NCI-H510A treated with DMSO at 0.1 percent for 48 hours (cell line): ENCODE results near the gene HECTD4.
"Not testable (repeated sequence)": the region's sequence is repeated elsewhere in the genome, so short reads cannot be mapped to it uniquely, and the experiment has no call there.

ENCODE experiments used
- DNase-seq: peaks from one replicate; lab custom pipeline; 2025; lab: John Stamatoyannopoulos, UW

Gene HECTD4

GRCh38 chr12:112354399-112354798 is 27.8 kb downstream of the HECTD4 start:
- no peak for DNase-seq

- DNase-seq: no peak
Measured at GRCh38 chr12:112353393-112353792, 28.8 kb downstream of the HECTD4 start.

- DNase-seq: no peak
Measured at GRCh38 chr12:112352921-112353320, 29.3 kb downstream of the HECTD4 start.

- no peak for DNase-seq
Measured at GRCh38 chr12:112350593-112351592, 31.3 kb downstream of the HECTD4 start.

GRCh38 chr12:112349431-112349830 is 32.8 kb downstream of the HECTD4 start:
- DNase-seq: no peak

- not testable (repeated sequence) for DNase-seq
Measured at GRCh38 chr12:112348926-112349325, 33.3 kb downstream of the HECTD4 start.

- DNase-seq: no peak
Measured at GRCh38 chr12:112347581-112347982, 34.6 kb downstream of the HECTD4 start.

GRCh38 chr12:112346194-112346593 is 36.0 kb downstream of the HECTD4 start:
- DNase-seq: no peak

GRCh38 chr12:112344220-112344619 is 38.0 kb downstream of the HECTD4 start:
- DNase-seq: no peak

- DNase-seq: no peak
Measured at GRCh38 chr12:112342587-112342986, 39.6 kb downstream of the HECTD4 start.

- DNase-seq: peak; percentile 88
Measured at GRCh38 chr12:112341046-112341825, 41.0 kb downstream of the HECTD4 start.

- no peak for DNase-seq
Measured at GRCh38 chr12:112340230-112340629, 42.0 kb downstream of the HECTD4 start.

GRCh38 chr12:112334999-112335398 is 47.2 kb downstream of the HECTD4 start:
- not testable (repeated sequence) for DNase-seq

- DNase-seq: no peak
Measured at GRCh38 chr12:112333019-112333418, 49.2 kb downstream of the HECTD4 start.

- DNase-seq: no peak
Measured at GRCh38 chr12:112331886-112332285, 50.3 kb downstream of the HECTD4 start.

- DNase-seq: no peak
Measured at GRCh38 chr12:112330706-112331105, 51.5 kb downstream of the HECTD4 start.

- no peak for DNase-seq
Measured at GRCh38 chr12:112328456-112329124, 53.6 kb downstream of the HECTD4 start.

GRCh38 chr12:112327209-112327938 is 54.9 kb downstream of the HECTD4 start:
- no peak for DNase-seq

- no peak for DNase-seq
Measured at GRCh38 chr12:112325622-112326207, 56.5 kb downstream of the HECTD4 start.

- DNase-seq: no peak
Measured at GRCh38 chr12:112325157-112325556, 57.1 kb downstream of the HECTD4 start.

GRCh38 chr12:112322882-112323547 is 59.2 kb downstream of the HECTD4 start:
- DNase-seq: no peak
